Lung (tissue), 12 donors: ENCODE results near the gene MBD3. TPM values are rescaled to one million over a fixed set of nuclear protein-coding genes. Genes with fewer than 3 reads are reported as not detected.

ENCODE experiments used
- ATAC-seq: fragments of 200-7000 bp; cut with Tn5 transposase; one replicate; pipeline ENCODE4 v1.9.1; 2020; ENCODE audit warnings: moderate number of reproducible peaks; ENCODE audit not compliant: insufficient read depth, low FRiP score
- DNase-seq, 3 donors: peaks; one replicate each; pipeline ENCODE4 v3.0.0-alpha.2; 2013 to 2017
- H3K27ac ChIP-seq, 2 donors: one replicate each; pipeline ENCODE4 v1.5.1; 2013; ENCODE audit warnings: mild to moderate bottlenecking in 2 of 2, moderate library complexity in 2 of 2, control low read depth in 1 of 2, inconsistent platforms in 1 of 2, low read depth in 1 of 2, low read length in 1 of 2
- H3K27me3 ChIP-seq, 3 donors: one replicate each; pipeline ENCODE4 v1.5.1; 2013; ENCODE audit warnings: low read length in 2 of 3; ENCODE audit not compliant: control insufficient read depth in 3 of 3, insufficient read depth in 3 of 3
- H3K36me3 ChIP-seq, 4 donors: one replicate each; pipeline ENCODE4 v1.5.1; 2013; ENCODE audit warnings: low read length in 4 of 4, mild to moderate bottlenecking in 1 of 4, moderate library complexity in 1 of 4; ENCODE audit not compliant: control insufficient read depth in 4 of 4, insufficient read depth in 4 of 4
- H3K4me1 ChIP-seq, 5 donors: one replicate each; pipeline ENCODE4 v1.5.1; 2013; ENCODE audit warnings: low read length in 5 of 5, mild to moderate bottlenecking in 2 of 5, moderate library complexity in 1 of 5; ENCODE audit not compliant: control insufficient read depth in 5 of 5, insufficient read depth in 5 of 5
- H3K4me3 ChIP-seq: one replicate; pipeline ENCODE4 v1.5.1; 2013; ENCODE audit warnings: mild to moderate bottlenecking, control low read depth, moderate library complexity
- H3K9ac ChIP-seq, 2 donors: one replicate each; pipeline ENCODE4 v1.5.1; 2013; ENCODE audit warnings: low read length in 2 of 2, control low read depth in 1 of 2; ENCODE audit not compliant: insufficient read depth in 1 of 2
- H3K9me3 ChIP-seq, 4 donors: one replicate each; pipeline ENCODE4 v1.5.1; 2013; ENCODE audit warnings: low read length in 3 of 4, mild to moderate bottlenecking in 1 of 4, moderate library complexity in 1 of 4; ENCODE audit not compliant: control insufficient read depth in 4 of 4, insufficient read depth in 3 of 4
- WGBS, 2 donors: extraction: QIAGEN DNeasy Blood & Tissue Kit; methylation state at CpG; one replicate each; pipeline ENCODE4 v1.1.7; 2013; 5-methylcytosine and 5-hydroxymethylcytosine counted together
- polyA plus RNA-seq, 2 donors: library from polyadenylated mRNA; stranded (reverse); fragments of 200-250 nt; gene quantifications; one replicate each; pipeline ENCODE4 v1.2.1, GENCODE V29; 2013
- total RNA-seq, 2 donors: library from RNA; depleted of rRNA in 1 of 2; stranded (reverse); fragments of >200 nt in 1 of 2; gene quantifications; one replicate each; pipeline ENCODE4 v1.2.1, GENCODE V29; 2014 to 2021
- TF ChIP-seq, protein P1 (sequence below): IDR thresholded peaks from 2 replicates; pipeline ENCODE4 v1.5.1; 2012; ENCODE audit warnings: mild to moderate bottlenecking; ENCODE audit errors: control extremely low read depth, extremely low read depth
- donor health status: control.
- donor health status: control.
- donor health status: Bipolar disorder and iron deficiency.
- donor health status: healthy.
- donor health status: DM: yes; HTN: yes; CAD: no.

The MBD3 gene
- total and polyA plus RNA-seq, 4 donors: 48.1 to 129 (median 88.7) TPM

DNA sequence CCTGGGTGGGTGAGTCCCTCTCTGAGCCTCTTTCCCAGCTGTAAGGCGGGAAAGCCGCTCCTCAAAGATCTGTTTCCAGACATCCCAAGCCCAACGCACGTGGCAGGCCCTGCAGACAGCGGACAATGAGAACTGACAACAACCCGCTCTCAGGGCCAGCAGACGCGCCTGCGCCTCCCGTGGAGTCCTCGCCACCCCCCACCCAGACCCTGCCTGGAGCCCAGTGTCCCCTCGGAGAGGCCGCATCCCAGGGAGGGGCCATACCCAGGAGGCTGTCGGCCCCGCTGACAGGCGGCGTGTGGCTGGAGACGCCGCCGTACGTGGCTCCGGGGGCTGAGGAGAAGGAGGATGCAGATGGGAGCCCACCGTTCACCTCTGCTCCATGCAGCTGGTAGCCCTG is 28.9 kb upstream of the MBD3 start:
- Histone ChIP-seq H3K4me3 (no peak overlapping the region), H3K27me3 (no peaks in the 10 kb centered on the region), H3K9me3 (no peaks in the 10 kb centered on the region), H3K9ac (no peak overlapping the region), H3K4me1 (no peaks in the 10 kb centered on the region), H3K27ac (no peak overlapping the region), H3K36me3 (peaks cover 0 to 45% (median 13%) of the 10 kb centered on the region in 4 donors)
- 96 to 97% methylated on average over 23 of the region's 23 CpGs for WGBS, 2 donors
- TF ChIP-seq, protein P1, sequence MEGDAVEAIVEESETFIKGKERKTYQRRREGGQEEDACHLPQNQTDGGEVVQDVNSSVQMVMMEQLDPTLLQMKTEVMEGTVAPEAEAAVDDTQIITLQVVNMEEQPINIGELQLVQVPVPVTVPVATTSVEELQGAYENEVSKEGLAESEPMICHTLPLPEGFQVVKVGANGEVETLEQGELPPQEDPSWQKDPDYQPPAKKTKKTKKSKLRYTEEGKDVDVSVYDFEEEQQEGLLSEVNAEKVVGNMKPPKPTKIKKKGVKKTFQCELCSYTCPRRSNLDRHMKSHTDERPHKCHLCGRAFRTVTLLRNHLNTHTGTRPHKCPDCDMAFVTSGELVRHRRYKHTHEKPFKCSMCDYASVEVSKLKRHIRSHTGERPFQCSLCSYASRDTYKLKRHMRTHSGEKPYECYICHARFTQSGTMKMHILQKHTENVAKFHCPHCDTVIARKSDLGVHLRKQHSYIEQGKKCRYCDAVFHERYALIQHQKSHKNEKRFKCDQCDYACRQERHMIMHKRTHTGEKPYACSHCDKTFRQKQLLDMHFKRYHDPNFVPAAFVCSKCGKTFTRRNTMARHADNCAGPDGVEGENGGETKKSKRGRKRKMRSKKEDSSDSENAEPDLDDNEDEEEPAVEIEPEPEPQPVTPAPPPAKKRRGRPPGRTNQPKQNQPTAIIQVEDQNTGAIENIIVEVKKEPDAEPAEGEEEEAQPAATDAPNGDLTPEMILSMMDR: no peak
- DNase-seq (no peak), ATAC-seq (no peak)

DNA sequence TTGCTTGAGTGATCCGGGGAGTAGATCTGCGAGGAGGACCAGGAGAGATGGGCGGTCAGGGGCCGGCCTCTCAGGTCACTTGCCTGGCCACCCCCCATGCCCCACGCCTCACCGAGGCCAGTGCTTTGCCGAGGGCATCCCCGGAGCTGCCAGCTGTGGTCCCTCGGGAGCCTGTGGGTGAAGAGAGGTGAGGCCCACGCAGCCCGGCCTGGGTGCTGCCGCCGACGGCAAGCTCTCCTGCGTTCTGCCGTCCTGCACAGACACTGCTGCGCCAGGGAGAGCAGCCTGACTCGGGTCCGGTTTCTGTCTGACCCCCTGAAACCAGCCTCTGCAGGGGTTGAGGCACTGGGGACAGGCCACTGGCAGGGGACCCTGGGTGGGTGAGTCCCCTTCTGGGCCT is 28.4 kb upstream of the MBD3 start:
- TF ChIP-seq, protein P1: no peak
- no peak overlapping the region for H3K4me3 ChIP-seq
- WGBS, 2 donors: 94 to 95% methylated on average over 19 of the region's 19 CpGs
- DNase-seq (no peak), ATAC-seq (no peak)
- no peaks in the 10 kb centered on the region for H3K27me3 ChIP-seq
- H3K9ac ChIP-seq: no peak overlapping the region
- H3K27ac ChIP-seq: no peak overlapping the region
- H3K9me3 ChIP-seq: no peaks in the 10 kb centered on the region
- H3K4me1 ChIP-seq: no peaks in the 10 kb centered on the region
- H3K36me3 ChIP-seq: peaks cover 0 to 44% (median 13%) of the 10 kb centered on the region in 4 donors

DNA sequence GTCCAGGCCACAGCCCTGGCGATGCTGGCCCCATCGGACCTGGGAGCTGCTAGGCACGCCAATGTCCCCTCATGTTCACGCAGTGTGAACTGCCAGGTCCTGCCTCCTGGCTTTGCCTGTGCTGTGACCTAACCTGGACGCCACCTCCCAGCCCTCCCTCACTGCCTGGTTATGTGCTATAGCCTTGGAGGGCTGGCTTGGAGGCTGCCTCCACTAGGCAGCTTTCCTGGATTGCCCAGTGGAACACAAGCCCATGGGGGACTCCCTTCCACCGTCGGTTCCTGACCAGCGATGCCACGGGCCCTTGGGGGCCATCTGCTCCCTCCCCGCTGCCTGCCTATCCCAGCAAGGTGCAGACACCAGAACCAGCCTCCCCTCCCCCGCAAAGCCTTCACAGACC is 27.8 kb upstream of the MBD3 start:
- no peaks in the 10 kb centered on the region for H3K4me1 ChIP-seq
- TF ChIP-seq, protein P1: no peak
- no peak overlapping the region for H3K4me3 ChIP-seq
- H3K36me3 ChIP-seq: peaks cover 0 to 47% (median 17%) of the 10 kb centered on the region in 4 donors
- WGBS, 2 donors: 95% methylated on average over 11 of the region's 11 CpGs
- H3K27me3 ChIP-seq: no peaks in the 10 kb centered on the region
- H3K27ac ChIP-seq: no peak overlapping the region
- no peak overlapping the region for H3K9ac ChIP-seq
- no peak for ATAC-seq
- H3K9me3 ChIP-seq: no peaks in the 10 kb centered on the region
- DNase-seq: no peak

DNA sequence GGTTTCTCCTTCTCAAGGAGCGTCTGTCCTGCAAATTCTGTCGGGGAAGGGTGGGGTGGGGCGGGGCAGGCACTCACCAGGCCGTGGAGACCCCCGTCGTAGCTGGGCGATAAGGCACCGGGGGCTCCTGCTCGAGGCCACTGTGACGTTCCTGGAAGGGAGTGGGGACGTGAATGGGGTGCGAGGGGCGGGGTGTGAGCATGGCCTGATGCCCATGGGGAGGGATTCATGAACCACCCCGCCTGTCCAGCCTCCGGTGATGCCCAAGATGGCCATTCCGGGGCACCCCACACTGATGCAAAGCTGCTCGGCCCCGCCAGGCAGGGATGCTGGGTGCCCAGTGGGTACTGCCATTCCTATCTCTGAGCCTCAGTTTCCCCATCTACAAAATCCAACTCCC is 27.0 kb upstream of the MBD3 start:
- TF ChIP-seq, protein P1: no peak
- H3K9ac ChIP-seq: no peak overlapping the region
- H3K27ac ChIP-seq: no peak overlapping the region
- H3K27me3 ChIP-seq: no peaks in the 10 kb centered on the region
- no peak for DNase-seq
- no peaks in the 10 kb centered on the region for H3K9me3 ChIP-seq
- H3K36me3 ChIP-seq: peaks cover 5 to 51% (median 20%) of the 10 kb centered on the region in 4 donors
- 96% methylated on average over 18 of the region's 18 CpGs for WGBS, 2 donors
- no peak for ATAC-seq
- no peak overlapping the region for H3K4me3 ChIP-seq
- H3K4me1 ChIP-seq: no peaks in the 10 kb centered on the region
